IPS-15b (cell line): ENCODE data around the gene CCK.

Experiments
- H3K27me3 ChIP-seq: one replicate; pipeline ENCODE4 v1.6.1; 2013; ENCODE audit warnings: low read length; ENCODE audit not compliant: control insufficient read depth, insufficient read depth
- H3K36me3 ChIP-seq: one replicate; pipeline ENCODE4 v1.6.1; 2013; ENCODE audit warnings: low read length; ENCODE audit not compliant: control insufficient read depth, insufficient read depth
- H3K4me1 ChIP-seq: one replicate; pipeline ENCODE4 v1.6.1; 2013; ENCODE audit warnings: mild to moderate bottlenecking, low read length; ENCODE audit not compliant: control insufficient read depth, insufficient read depth
- H3K4me3 ChIP-seq: one replicate; pipeline ENCODE4 v1.5.1; 2013; ENCODE audit warnings: low read depth, low read length
- H3K9ac ChIP-seq: one replicate; pipeline ENCODE4 v1.6.1; 2013; ENCODE audit warnings: low read depth, mild to moderate bottlenecking, low read length
- H3K9me3 ChIP-seq: one replicate; pipeline ENCODE4 v1.6.1; 2013; ENCODE audit warnings: mild to moderate bottlenecking, low read length; ENCODE audit not compliant: control insufficient read depth, insufficient read depth

The CCK gene

GRCh38 chr3:42220436-42221121 is 45.4 kb downstream of the CCK start:
- Histone ChIP-seq H3K4me3 (no peak overlapping the region), H3K36me3 (peaks cover 18% of the 10 kb centered on the region), H3K27me3 (no peaks in the 10 kb centered on the region), H3K9ac (no peak overlapping the region), H3K4me1 (no peaks in the 10 kb centered on the region), H3K9me3 (no peaks in the 10 kb centered on the region)

- H3K27me3 ChIP-seq, result no peaks in the 10 kb centered on the region
- peaks cover 9% of the 10 kb centered on the region for H3K36me3 ChIP-seq
Measured at GRCh38 chr3:42216931-42217333, 49.1 kb downstream of the CCK start.

GRCh38 chr3:42216302-42216701 is 49.7 kb downstream of the CCK start:
- Histone ChIP-seq H3K27me3 (no peaks in the 10 kb centered on the region), H3K9me3 (no peaks in the 10 kb centered on the region), H3K4me1 (no peaks in the 10 kb centered on the region), H3K4me3 (no peak overlapping the region), H3K9ac (no peak overlapping the region), H3K36me3 (peaks cover 8% of the 10 kb centered on the region)

More at GRCh38 chr3:42216931-42217333, 49.1 kb downstream of the CCK start:
- Histone ChIP-seq H3K9ac (no peak overlapping the region), H3K4me3 (no peak overlapping the region), H3K9me3 (no peaks in the 10 kb centered on the region), H3K4me1 (no peaks in the 10 kb centered on the region)

- Histone ChIP-seq H3K36me3 (peaks cover 10% of the 10 kb centered on the region), H3K4me1 (no peaks in the 10 kb centered on the region), H3K9ac (no peak overlapping the region), H3K4me3 (no peak overlapping the region), H3K27me3 (no peaks in the 10 kb centered on the region), H3K9me3 (no peaks in the 10 kb centered on the region)
Measured at GRCh38 chr3:42214565-42215283, 51.3 kb downstream of the CCK start.

GRCh38 chr3:42214064-42214463 is 51.9 kb downstream of the CCK start:
- no peak overlapping the region for H3K4me3 ChIP-seq

GRCh38 chr3:42213417-42213816 is 52.6 kb downstream of the CCK start:
- Histone ChIP-seq H3K4me1 (no peaks in the 10 kb centered on the region), H3K4me3 (no peak overlapping the region), H3K27me3 (no peaks in the 10 kb centered on the region), H3K36me3 (peaks cover 14% of the 10 kb centered on the region), H3K9ac (no peak overlapping the region), H3K9me3 (no peaks in the 10 kb centered on the region)

More at GRCh38 chr3:42214064-42214463, 51.9 kb downstream of the CCK start:
- no peaks in the 10 kb centered on the region for H3K4me1 ChIP-seq
- H3K9me3 ChIP-seq, result no peaks in the 10 kb centered on the region
- no peak overlapping the region for H3K9ac ChIP-seq
- no peaks in the 10 kb centered on the region for H3K27me3 ChIP-seq
- H3K36me3 ChIP-seq, result peaks cover 14% of the 10 kb centered on the region

GRCh38 chr3:42210726-42211125 is 55.3 kb downstream of the CCK start:
- Histone ChIP-seq H3K4me3 (no peak overlapping the region), H3K36me3 (peaks cover 14% of the 10 kb centered on the region), H3K27me3 (no peaks in the 10 kb centered on the region), H3K9ac (no peak overlapping the region), H3K9me3 (no peaks in the 10 kb centered on the region), H3K4me1 (no peaks in the 10 kb centered on the region)

- Histone ChIP-seq H3K9ac (no peak overlapping the region), H3K36me3 (peaks cover 14% of the 10 kb centered on the region), H3K9me3 (no peaks in the 10 kb centered on the region), H3K4me3 (no peak overlapping the region), H3K27me3 (no peaks in the 10 kb centered on the region), H3K4me1 (no peaks in the 10 kb centered on the region)
Measured at GRCh38 chr3:42209917-42210316, 56.1 kb downstream of the CCK start.
